Cardiac fibroblast (primary cell): Measurements from ENCODE around the gene POPDC2.

ENCODE experiments used
- DNase-seq, 2 donors: peaks; one replicate each; pipeline versions ENCODE4 v3.0.0 to v3.0.0-alpha.2; 2010; ENCODE audit warnings: low read depth in 2 of 2
- H3K4me3 ChIP-seq, 2 donors: replicated peaks in 1 of 2; 1 replicate in 1 of 2; 2 replicates in 1 of 2; pipeline ENCODE4 v1.5.1; 2011; ENCODE audit warnings: low read depth in 2 of 2, low read length in 2 of 2, mild to moderate bottlenecking in 2 of 2, moderate library complexity in 1 of 2
- TF ChIP-seq, protein P1 (sequence below): IDR thresholded peaks from one replicate; pipeline ENCODE4 v1.5.1; 2011; ENCODE audit warnings: low read depth, mild to moderate bottlenecking, low read length, inconsistent platforms

Gene POPDC2

DNA sequence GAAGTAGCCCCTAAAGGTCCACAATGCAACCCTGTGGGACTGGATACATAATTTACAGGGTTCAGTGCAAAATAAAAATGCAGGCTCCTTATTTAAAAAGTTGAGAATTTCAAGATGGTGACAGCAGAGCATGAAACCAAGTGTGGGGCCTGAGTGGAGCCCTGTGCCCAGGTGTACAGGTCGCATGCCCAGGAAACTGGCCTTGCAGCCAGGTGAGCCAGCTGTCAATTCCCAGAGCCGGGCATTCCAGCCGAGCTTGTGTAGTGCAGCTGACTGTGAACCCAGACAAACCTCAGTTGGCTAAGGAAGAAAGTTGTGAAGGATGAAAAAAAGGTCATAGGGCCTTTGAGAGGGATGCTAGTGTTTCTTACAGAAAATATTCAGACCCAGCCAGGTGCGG is 27.6 kb downstream of the POPDC2 start:
- TF ChIP-seq, protein P1, sequence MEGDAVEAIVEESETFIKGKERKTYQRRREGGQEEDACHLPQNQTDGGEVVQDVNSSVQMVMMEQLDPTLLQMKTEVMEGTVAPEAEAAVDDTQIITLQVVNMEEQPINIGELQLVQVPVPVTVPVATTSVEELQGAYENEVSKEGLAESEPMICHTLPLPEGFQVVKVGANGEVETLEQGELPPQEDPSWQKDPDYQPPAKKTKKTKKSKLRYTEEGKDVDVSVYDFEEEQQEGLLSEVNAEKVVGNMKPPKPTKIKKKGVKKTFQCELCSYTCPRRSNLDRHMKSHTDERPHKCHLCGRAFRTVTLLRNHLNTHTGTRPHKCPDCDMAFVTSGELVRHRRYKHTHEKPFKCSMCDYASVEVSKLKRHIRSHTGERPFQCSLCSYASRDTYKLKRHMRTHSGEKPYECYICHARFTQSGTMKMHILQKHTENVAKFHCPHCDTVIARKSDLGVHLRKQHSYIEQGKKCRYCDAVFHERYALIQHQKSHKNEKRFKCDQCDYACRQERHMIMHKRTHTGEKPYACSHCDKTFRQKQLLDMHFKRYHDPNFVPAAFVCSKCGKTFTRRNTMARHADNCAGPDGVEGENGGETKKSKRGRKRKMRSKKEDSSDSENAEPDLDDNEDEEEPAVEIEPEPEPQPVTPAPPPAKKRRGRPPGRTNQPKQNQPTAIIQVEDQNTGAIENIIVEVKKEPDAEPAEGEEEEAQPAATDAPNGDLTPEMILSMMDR: no peak
- H3K4me3 ChIP-seq: no peak overlapping the region
- DNase-seq: no peak

DNA sequence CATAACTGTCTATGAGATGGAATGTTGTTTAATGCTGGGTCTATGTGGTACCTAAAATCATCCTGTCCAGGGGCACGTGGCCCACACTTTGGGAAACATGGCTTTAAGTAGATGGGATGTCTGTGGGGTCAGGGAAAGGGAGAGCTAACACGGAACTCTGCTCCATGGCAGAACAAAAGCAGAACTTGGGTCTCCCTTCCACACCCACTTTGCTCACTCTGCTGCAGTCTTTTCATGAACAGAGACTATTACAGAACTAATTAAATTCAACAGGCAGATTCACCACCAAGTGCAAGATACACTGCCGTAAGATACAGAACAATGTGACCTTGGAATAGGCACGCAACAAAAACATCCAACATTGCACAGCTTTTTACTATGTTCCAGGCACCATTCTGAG is 28.2 kb downstream of the POPDC2 start:
- no peak overlapping the region for H3K4me3 ChIP-seq
- TF ChIP-seq, protein P1: no peak
- DNase-seq: no peak

DNA sequence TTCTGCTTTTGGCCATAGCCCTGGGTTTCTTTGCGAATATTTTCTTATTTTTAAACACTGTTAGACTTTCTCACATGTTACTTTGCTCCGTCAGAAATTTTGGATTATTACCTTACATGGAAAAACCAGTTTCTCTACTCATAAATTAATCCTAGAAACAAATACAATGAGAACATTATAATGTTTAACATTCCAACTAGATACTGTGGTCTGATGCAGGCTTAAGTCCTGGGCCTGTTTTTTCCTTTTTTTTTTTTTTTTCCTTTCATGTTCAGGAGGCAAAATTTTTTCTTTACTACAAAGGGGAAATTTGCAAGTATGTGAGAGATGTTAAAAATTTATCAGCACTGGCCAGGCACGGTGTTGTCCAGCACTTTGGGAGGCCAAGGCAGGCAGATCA is 28.9 kb downstream of the POPDC2 start:
- DNase-seq: no peak
- TF ChIP-seq, protein P1: no peak
- no peak overlapping the region for H3K4me3 ChIP-seq

DNA sequence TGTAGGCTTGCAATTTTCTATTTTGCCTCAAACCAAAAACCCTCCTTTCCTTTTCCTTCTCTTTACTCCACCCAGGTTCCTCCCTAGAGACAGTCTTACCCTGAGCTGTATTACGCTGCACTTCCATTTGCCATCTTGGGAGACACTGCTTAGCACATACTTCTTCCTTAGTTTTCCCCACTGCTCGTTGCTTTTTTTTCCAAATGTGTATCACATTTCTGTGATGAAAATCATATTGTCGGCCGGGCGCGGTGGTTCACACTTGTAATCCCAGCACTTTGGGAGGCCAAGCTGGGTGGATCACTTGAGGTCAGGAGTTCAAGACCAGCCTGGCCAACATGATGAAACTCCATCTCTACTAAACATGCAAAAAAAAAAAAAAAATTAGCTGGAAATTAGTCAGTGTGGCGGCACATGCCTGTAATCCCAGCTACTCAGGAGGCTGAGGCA is 29.5 kb downstream of the POPDC2 start:
- TF ChIP-seq, protein P1: no peak
- no peak for DNase-seq
- H3K4me3 ChIP-seq: no peak overlapping the region

DNA sequence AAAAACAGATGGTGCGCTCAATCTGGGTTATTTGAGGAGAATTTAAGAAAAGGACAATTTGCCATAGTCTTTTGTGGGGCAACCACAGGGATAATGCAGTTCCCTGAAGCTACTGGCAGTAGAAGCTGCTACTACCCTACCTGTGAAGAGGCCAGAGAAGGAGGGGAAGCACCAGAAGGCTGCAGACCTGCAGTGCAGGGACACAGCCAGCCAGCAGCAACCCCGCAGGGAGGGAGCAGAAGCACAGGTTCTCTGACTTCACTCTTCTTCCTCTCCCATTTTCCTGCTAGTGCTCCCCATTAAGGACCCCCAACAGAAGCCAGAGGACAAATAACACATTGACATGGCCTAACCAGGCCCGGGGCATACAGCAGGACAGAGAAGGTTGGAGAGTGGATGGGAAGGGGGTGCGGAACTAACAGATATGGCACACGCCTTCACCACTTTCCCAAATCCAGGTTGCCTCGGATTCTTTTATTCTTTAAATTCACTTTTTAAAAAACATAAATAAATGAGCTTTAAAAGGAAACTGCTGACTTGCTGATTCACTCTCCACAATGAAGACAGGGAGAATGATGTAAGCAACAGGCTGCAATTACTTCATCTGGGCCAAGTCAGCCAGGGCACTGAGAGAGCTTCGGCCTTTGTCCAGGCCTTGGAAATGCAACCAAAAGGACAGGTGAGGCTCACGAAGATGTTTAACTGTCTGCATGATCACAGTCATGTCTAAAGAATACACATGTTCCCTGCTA is 30.1 kb downstream of the POPDC2 start:
- DNase-seq: peak; percentile 66 to 87
- TF ChIP-seq, protein P1: no peak
- H3K4me3 ChIP-seq: no peak overlapping the region

DNA sequence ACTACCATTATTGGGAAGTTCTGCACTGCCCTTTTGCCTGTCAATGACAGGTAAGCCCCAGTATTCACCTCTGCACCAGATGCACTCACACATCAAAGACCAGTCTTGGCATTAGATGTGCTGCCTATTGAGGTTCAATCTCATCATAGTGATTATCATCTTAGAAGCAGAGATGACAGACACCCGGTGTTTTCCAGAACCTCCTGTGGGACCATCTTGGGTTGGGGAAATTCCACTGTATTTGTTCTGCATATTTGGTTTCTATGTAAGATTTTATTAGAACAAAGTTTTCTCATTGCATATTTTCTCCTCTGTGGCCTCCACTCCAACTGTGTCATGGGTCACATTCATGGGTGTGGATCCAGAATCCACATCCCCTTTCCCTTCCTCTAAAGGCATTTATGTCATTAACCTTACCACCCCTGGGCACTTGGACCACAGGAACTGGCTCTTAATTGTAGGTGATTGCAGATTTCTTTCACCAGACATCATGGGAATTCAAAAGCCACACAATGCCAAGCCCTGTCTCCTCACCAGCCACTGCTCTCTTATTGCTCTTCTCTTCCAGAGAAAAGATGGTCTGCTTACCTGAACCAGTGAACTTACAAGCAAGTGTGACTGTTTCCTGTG is 31.5 kb downstream of the POPDC2 start:
- no peak overlapping the region for H3K4me3 ChIP-seq
- peak; percentile 36 to 43 for DNase-seq
- TF ChIP-seq, protein P1: no peak
